Measurements from ENCODE around the gene XKR3.
A peak's percentile ranks its signal among the peaks of the same experiment; 100 is the strongest.

Gene XKR3

GRCh38 chr22:16827506-16827905 lies 2.3 kb upstream of the XKR3 start:
- DNase-seq (ENCODE audit: low read depth): no peak
- H3K4me3 ChIP-seq (ENCODE audit: low read depth, low read length): no peak overlapping the region
- TF ChIP-seq CTCF (IDR thresholded peaks at IDR 0.05; ENCODE audit: control insufficient read depth, extremely low read depth, insufficient read depth): no peak

GRCh38 chr22:16819249-16819648 lies 6.0 kb downstream of the XKR3 start:
- no peak for TF ChIP-seq CTCF (IDR thresholded peaks at IDR 0.05; ENCODE audit: control insufficient read depth, extremely low read depth, insufficient read depth)
- peak; percentile 23 for DNase-seq (ENCODE audit: low read depth)
- no peak overlapping the region for H3K4me3 ChIP-seq (ENCODE audit: low read depth, low read length)

GRCh38 chr22:16818538-16818937 lies 6.7 kb downstream of the XKR3 start:
- H3K4me3 ChIP-seq (ENCODE audit: low read depth, low read length): no peak overlapping the region
- no peak for TF ChIP-seq CTCF (IDR thresholded peaks at IDR 0.05; ENCODE audit: control insufficient read depth, extremely low read depth, insufficient read depth)
- DNase-seq (ENCODE audit: low read depth): no peak

- no peak for TF ChIP-seq CTCF (IDR thresholded peaks at IDR 0.05; ENCODE audit: control insufficient read depth, extremely low read depth, insufficient read depth)
- H3K4me3 ChIP-seq (ENCODE audit: low read depth, low read length): no peak overlapping the region
- no peak for DNase-seq (ENCODE audit: low read depth)
These were observed 10.1 kb downstream of the XKR3 start for GRCh38 chr22:16815073-16815472.

GRCh38 chr22:16810188-16810802 lies 14.9 kb downstream of the XKR3 start:
- no peak for TF ChIP-seq CTCF (IDR thresholded peaks at IDR 0.05; ENCODE audit: control insufficient read depth, extremely low read depth, insufficient read depth)
- no peak overlapping the region for H3K4me3 ChIP-seq (ENCODE audit: low read depth, low read length)
- DNase-seq (ENCODE audit: low read depth): no peak

- TF ChIP-seq CTCF (IDR thresholded peaks at IDR 0.05; ENCODE audit: control insufficient read depth, extremely low read depth, insufficient read depth): no peak
- DNase-seq (ENCODE audit: low read depth): no peak
- H3K4me3 ChIP-seq (ENCODE audit: low read depth, low read length): no peak overlapping the region
These were observed 16.5 kb downstream of the XKR3 start for GRCh38 chr22:16808744-16809143.

- DNase-seq (ENCODE audit: low read depth): no peak
- H3K4me3 ChIP-seq (ENCODE audit: low read depth, low read length): no peak overlapping the region
- TF ChIP-seq CTCF (IDR thresholded peaks at IDR 0.05; ENCODE audit: control insufficient read depth, extremely low read depth, insufficient read depth): no peak
These were observed 18.1 kb downstream of the XKR3 start for GRCh38 chr22:16807109-16807508.
